Germinal center (tissue), 1 donor: ENCODE measurements around the gene DNER.
A peak's percentile ranks its signal among the peaks of the same experiment; 100 is the strongest.
"Not testable (repeated sequence)": the region's sequence is repeated elsewhere in the genome, so short reads cannot be mapped to it uniquely, and the experiment has no call there.

Experiments used
- DNase-seq: peaks from one replicate; pipeline ENCODE4 v3.0.0; 2012; ENCODE audit warnings: mixed read lengths, low spot score

DNER gene

GRCh38 chr2:229620759-229621158, 93.6 kb downstream of the DNER start:
- DNase-seq, result no peak

DNA sequence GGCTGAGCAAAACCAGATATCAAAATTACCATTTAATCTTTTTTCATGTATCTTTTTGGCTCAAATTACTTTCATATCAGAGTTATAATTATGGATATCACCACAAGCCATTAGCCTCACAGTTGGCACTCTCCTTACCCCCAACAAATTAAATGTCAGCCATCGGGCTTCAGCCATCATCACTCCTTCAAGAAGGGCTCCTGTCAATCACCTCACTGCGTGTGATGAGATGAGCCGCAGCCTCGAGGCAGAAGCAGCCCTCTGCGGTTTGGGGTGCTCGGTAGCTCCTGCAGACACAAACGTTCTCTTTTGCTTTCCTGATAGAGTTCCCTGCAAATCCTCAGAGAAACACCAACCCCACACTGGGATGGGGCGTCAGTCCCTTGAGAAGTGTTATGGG, 94.1 kb downstream of the DNER start:
- DNase-seq, result no peak

- DNase-seq, result no peak
Observed at GRCh38 chr2:229616433-229616832, 97.9 kb downstream of the DNER start.

DNA sequence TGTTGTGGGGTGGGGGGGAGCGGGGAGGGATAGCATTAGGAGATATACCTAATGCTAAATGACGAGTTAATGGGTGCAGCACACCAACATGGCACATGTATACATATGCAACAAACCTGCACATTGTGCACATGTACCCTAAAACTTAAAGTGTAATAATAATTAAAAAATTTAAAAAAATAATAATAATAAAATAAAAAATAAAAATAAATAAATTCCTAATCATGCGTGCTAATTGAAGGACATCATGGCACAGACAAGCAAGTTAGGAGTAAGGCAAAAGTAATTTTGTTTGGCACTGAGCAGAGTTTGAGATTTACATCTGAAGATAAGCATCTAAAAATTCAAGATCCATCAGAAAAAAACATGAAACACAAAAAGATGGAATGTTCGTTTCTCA, 100.3 kb downstream of the DNER start:
- not testable (repeated sequence) for DNase-seq

DNA sequence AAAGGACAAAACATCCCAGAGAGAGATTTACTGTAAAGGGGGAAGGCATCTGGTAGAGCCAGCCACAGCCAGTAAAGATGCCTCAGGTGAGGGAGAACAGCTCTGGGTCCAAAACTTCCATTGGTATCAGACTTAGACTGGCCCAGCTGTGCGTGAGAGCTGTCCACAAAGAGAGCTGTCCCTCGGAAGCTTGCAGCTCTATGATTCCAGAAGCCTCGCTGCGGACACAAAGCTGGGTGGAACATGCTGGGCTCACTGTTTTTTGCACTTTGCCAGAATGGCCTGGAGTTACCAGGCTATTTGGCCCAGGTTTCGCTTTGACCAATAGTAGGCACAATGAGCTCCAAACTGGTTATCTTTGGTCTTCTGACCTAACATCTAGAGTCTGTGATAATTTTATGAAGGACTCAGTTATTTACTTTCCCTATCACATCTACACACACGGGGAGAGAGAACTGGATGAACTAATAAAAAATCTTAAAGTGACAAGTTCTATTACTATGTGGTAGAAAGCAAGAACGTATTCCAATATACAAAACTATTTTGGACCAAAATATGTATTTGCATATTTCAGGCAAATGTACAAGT, 101.9 kb downstream of the DNER start:
- DNase-seq, result no peak

DNA sequence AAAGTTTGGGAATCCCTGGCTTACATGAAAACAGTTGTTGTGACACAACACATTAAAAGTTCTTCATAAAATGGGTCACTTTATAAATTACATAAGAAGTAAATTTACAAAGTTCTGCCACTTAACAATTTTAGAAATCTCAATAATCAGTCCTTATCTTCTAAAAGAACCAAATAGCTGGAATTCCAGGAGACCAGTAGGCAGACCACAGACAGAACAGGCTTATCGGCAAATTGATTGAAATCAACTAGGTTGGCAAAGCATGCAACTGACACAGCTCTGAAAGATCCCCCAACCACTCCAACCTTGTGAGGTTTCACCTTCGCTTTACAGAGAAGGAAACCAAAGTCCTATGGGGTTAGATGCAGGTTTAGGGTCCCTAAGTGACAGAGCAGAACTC, 103.0 kb downstream of the DNER start:
- no peak for DNase-seq

DNA sequence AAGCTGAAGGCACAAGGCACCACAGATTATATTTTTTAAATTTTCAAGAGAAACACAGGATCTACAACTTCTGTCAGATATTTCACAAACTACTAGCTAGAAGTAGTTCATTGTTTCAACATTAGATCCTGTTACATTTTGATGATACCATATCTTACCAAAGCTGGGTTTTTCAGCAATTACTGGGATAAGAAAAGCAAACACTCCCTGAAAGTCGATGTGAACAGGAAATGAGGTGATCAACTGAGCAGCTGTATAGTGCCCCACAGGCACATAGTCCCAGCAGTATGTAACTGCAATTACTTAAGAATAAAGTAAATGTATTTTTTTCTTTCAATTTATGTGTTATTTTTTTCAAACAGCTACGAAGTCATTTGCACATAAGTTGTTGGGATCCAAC, 103.5 kb downstream of the DNER start:
- DNase-seq, result no peak

DNA sequence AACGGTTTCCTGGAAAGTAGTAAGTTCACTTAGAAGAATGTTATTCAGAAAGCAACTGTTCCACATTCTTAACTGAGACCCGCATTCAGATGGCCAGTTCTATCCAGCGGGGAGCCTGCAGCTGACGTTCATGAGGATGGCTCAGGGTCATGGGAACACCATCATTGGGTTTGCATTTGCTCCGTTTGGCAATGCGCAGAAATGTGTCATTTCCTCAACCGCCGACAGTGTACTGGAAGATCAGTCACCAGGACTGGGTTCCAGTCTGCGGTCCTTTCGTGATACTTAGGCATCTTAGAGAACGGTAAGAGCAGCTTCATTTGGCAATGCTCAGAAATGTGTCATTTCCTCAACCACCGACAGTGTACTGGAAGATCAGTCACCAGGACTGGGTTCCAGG, 104.0 kb downstream of the DNER start:
- no peak for DNase-seq

- no peak for DNase-seq
Observed at GRCh38 chr2:229601936-229602335, 112.4 kb downstream of the DNER start.

- DNase-seq, result no peak
Observed at GRCh38 chr2:229601396-229601795, 113.0 kb downstream of the DNER start.

DNA sequence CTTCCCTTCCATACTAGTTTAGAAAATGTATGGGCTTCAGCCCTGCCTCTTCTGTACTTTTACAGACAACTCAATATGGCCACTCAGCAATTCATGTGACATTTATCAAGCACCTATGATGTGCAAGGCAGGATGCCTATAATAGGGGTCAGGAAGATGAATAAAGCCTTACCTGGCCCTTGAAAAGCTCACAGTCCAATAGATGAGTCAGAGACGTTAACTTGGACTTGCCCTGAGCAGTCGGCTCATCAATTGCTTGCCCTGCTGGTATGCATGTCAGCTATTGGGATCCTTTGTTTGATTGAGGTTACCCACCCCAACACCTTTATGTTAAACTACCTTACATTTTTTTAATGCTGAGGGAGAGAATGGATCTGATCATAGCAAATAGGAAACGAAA, 116.1 kb downstream of the DNER start:
- DNase-seq, result no peak

DNA sequence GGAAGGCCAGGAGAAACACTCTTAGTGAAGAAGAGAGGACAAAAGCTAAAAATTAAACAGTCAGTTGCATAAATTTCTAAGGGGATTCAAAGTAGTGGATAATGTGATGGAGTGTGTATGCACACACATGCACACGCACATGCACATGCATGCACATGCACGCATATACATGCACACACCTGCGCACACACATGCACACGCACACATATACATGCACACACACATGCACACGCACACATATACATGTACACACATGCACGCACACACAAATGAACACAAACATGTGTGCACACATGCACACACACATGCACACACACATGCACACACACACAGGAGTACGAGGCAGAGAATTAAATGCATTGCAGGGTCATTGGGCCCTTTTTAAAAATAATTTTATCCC, 117.6 kb downstream of the DNER start:
- DNase-seq, result no peak

DNA sequence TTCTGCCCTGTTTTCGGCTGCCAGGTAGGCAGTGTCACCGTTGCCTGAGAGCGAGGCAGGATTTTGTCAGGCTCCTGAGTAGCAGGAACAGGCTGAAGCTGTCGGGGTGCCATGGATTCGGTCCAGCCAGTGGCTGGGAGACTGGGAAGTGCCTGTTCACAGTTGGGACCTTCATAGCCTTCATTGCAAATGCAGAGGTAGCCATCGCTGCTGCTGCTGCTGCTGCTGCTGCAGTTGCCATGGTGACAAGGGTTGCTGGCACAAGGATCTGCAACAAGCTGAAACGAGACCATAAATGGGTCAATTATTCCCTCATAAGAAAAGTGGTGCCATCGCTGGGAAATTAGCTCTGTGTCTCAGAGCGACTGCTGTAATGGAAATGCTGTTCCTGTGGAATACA, 122.7 kb downstream of the DNER start:
- DNase-seq, result no peak

- DNase-seq, result peak; percentile 60
Observed at GRCh38 chr2:229586746-229587705, 127.3 kb downstream of the DNER start.

- no peak for DNase-seq
Observed at GRCh38 chr2:229586012-229586411, 128.3 kb downstream of the DNER start.

DNA sequence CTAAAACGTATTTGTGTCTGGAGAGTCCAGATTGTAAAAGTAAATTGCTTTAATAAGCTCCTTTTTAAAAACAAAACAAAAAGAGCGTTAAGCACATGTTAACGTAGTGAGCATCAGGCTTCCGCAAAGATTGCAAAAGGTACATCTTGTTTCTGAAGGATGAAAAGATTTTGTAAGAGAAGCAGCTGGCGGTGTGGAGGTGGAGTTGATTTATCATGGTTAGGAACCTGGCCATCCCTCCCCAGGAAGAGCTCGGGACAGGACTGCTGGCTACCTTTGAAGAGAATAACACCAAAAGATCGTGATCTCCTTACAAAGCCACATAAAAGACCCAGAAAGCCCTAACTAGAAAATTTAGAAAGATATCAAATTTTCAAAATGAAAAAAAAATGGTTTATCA, 132.2 kb downstream of the DNER start:
- DNase-seq, result no peak

GRCh38 chr2:229578052-229578846, 136.1 kb downstream of the DNER start:
- DNase-seq, result no peak

DNA sequence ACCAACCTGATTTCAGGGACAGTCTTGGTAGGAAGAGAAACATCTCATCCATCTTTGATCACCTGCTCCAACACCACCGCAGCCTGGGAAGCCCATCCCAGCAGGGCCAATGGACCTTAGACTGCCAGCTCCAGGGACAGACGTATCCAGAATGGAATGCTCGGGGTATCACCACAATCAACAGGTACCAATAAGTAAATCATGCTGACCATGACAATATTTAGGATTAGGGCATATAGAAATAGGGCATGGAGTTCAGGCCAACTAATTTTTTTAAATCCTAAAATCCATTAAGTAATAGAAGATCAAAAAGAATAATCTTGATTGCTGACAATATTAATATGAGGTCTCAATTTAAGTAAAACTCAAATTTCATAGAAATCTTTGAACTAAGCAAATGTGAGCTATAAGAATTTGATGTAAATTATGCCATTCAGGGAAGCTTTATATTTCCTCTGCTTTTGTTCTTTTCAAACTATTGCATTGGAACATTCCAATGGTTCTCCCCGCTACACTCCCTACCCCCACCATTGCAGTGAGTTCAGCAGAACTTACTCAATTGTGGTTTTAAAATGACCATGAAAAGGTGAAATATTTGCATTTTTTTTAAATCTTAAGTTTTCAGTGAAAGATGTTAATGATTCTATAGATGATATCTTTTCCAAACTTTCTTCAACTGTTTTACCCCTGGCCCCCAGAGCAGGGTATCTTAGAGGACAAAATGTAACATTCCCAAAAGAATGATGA, 138.6 kb downstream of the DNER start:
- no peak for DNase-seq

- DNase-seq, result no peak
Observed at GRCh38 chr2:229572507-229573271, 141.7 kb downstream of the DNER start.

DNA sequence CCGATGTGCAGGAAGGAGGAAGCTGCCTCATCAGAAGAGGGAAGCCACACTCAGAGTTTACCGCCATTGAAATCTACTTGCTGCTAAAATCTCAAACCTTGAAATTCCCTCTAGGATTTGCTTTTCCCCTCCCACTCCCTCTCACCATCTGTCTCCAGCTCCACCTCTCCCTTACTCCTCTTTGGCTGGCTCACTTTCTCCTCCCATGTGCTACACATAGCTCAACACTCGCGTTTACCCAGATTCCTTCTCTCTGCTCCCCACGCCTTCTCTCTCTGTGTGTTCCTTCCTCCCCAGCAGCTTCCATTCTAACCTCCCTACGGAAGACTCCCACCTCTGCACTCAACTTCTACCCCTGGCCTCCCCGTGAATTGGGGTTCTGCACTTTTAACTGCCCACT, 143.1 kb downstream of the DNER start:
- no peak for DNase-seq

- no peak for DNase-seq
Observed at GRCh38 chr2:229566370-229566769, 148.0 kb downstream of the DNER start.
